ENCODE measurements around the gene ADORA2B.
A peak's percentile ranks its signal among the peaks of the same experiment; 100 is the strongest.
"Not testable (repeated sequence)": the region's sequence is repeated elsewhere in the genome, so short reads cannot be mapped to it uniquely, and the experiment has no call there.

ADORA2B gene

GRCh38 chr17:15944759-15945526 is at the start of gene ADORA2B:
Gene ADORA2B (plus strand): TSS chr17:15945130. CDS start chr17:15945249, 119 bp downstream.
- DNase-seq, result peak; percentile 21 to 47

- DNase-seq, result no peak
These were observed 48.7 kb upstream of the ADORA2B start for GRCh38 chr17:15896277-15896676.

GRCh38 chr17:15896834-15897233 is 48.1 kb upstream of the ADORA2B start:
- DNase-seq, result no peak

- not testable (repeated sequence) for DNase-seq
These were observed 45.3 kb upstream of the ADORA2B start for GRCh38 chr17:15899596-15899995.

GRCh38 chr17:15900871-15901270 is 44.1 kb upstream of the ADORA2B start:
- DNase-seq, result no peak

GRCh38 chr17:15905236-15905635 is 39.7 kb upstream of the ADORA2B start:
- DNase-seq, result not testable (repeated sequence)

- DNase-seq, result no peak
These were observed 37.6 kb upstream of the ADORA2B start for GRCh38 chr17:15907290-15907689.

- no peak for DNase-seq
These were observed 36.6 kb upstream of the ADORA2B start for GRCh38 chr17:15908378-15908777.

- no peak for DNase-seq
These were observed 35.4 kb upstream of the ADORA2B start for GRCh38 chr17:15909481-15909991.

GRCh38 chr17:15910791-15911190 is 34.1 kb upstream of the ADORA2B start:
- DNase-seq, result no peak

GRCh38 chr17:15911701-15912100 is 33.2 kb upstream of the ADORA2B start:
- DNase-seq, result not testable (repeated sequence)

- DNase-seq, result no peak
These were observed 32.4 kb upstream of the ADORA2B start for GRCh38 chr17:15912416-15912955.

- no peak for DNase-seq
These were observed 31.1 kb upstream of the ADORA2B start for GRCh38 chr17:15913826-15914225.

GRCh38 chr17:15914400-15915170 is 30.3 kb upstream of the ADORA2B start:
- peak in 1 of 2 donors; percentile 38 for DNase-seq

- DNase-seq, result no peak
These were observed 29.0 kb upstream of the ADORA2B start for GRCh38 chr17:15915961-15916360.

GRCh38 chr17:15917021-15917437 is 27.9 kb upstream of the ADORA2B start:
- no peak for DNase-seq

- DNase-seq, result no peak
These were observed 27.4 kb upstream of the ADORA2B start for GRCh38 chr17:15917438-15918027.

- DNase-seq, result no peak
These were observed 26.7 kb upstream of the ADORA2B start for GRCh38 chr17:15918261-15918660.

GRCh38 chr17:15918661-15919259 is 26.2 kb upstream of the ADORA2B start:
- no peak for DNase-seq

GRCh38 chr17:15919466-15919865 is 25.5 kb upstream of the ADORA2B start:
- DNase-seq, result no peak

- DNase-seq, result no peak
These were observed 24.1 kb upstream of the ADORA2B start for GRCh38 chr17:15920758-15921239.

GRCh38 chr17:15921640-15922039 is 23.3 kb upstream of the ADORA2B start:
- DNase-seq, result no peak

- no peak for DNase-seq
These were observed 22.3 kb upstream of the ADORA2B start for GRCh38 chr17:15922586-15922985.

All from CD4-positive, alpha-beta T cell treated with Interleukin-1 beta for 1 hour (primary cell).